HG03039 (cell line): ENCODE results near the gene IPCEF1.
"Not testable (repeated sequence)": the region's sequence is repeated elsewhere in the genome, so short reads cannot be mapped to it uniquely, and the experiment has no call there.

ENCODE experiments used
- ATAC-seq: cut with Tn5 transposase; IDR thresholded peaks from one replicate; pipeline ENCODE4 v1.9.1; 2021; ENCODE audit warnings: mild to moderate bottlenecking, moderate library complexity; ENCODE audit not compliant: unreplicated experiment

IPCEF1 gene

DNA sequence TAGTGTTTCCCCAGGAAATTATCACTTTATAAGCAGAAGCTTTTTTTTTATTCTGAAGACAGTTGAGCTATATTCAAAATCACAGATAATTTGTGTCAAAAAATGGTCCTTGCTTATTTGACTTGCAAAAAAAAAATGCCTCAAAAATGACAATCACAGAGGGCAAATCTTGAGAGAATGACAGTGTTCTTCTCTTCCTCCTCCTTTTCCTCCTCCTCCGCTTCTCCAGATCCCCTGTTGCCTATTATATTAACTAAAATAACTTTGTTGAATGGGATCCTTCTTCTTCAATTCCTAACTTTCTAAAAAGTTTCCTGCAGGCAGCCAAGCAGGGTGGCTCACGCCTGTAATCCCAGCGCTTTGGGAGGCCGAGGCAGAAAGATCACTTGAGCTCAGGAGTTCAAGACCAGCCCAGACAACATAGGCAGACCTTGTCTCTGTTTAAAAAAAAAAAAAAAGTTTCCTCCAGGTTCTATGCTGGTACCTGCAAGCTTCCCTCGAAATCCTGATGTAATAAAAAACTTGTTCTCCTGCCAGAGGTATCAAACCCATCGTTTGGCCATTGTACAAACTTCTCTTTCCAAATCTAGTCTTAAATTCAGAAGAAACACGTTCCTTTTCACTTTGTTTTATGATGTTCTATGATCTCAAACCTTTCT is 128.6 kb downstream of the IPCEF1 start:
- no peak for ATAC-seq

- ATAC-seq, result no peak
Measured at GRCh38 chr6:154226461-154226860, 130.1 kb downstream of the IPCEF1 start.

- ATAC-seq, result no peak
Measured at GRCh38 chr6:154223296-154223695, 133.3 kb downstream of the IPCEF1 start.

DNA sequence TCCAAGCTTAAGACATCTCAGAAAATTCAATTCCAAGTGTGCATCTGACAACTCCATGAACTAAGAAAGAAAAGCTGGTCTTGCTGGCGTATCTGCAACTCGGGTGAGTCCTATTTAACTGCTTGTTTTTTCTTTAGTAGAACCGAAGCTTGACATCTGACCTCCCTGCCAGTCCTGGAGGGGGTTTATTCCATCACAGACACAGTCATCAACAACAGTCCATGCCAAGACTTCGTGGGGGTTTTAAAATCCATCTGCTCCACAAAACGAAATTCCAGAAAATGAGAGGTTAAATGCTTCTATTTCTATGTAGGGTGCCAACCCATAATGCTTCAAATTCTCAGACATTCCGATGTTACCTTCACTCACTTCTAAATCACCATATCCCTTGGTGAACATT is 133.9 kb downstream of the IPCEF1 start:
- ATAC-seq, result no peak

- ATAC-seq, result no peak
Measured at GRCh38 chr6:154219250-154219649, 137.4 kb downstream of the IPCEF1 start.

GRCh38 chr6:154218787-154219186 is 137.8 kb downstream of the IPCEF1 start:
- ATAC-seq, result no peak

- no peak for ATAC-seq
Measured at GRCh38 chr6:154218301-154218700, 138.3 kb downstream of the IPCEF1 start.

GRCh38 chr6:154213782-154214181 is 142.8 kb downstream of the IPCEF1 start:
- ATAC-seq, result no peak

DNA sequence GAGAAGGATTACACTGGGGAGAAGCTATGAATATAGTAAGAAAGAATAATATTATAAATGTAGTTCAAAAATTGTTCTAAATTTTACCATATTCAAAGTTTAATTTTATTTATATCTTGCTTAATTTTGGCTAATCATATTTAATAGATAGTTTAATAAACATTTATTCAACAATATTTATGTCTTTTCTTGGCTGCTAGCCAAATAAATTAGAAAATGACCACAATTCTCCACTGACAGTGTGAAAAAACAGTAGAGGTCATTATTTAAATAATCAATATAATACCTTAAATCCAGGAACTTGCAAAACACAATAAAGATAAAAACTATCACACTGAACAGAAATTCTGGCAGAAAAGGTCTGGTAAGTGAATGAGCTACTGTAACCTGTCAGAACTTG is 145.9 kb downstream of the IPCEF1 start:
- no peak for ATAC-seq

DNA sequence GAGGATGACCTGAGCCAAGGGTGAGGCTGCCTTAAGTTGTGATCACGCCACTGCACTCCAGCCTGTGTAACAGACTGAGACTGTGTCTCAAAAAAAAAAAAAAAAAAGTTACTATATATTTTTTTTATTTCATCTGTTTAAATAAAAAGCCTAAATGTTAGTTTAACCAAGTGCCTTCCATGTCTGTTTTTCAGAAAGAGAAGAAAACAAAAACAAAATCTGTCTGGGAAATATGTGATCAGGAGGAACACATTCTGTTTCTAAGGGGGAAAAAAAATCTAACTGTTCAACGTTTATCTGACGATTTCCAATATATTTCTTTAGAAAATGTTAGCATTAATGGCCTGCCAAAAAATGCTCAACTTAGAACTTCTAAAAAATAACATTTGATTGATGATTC is 147.0 kb downstream of the IPCEF1 start:
- ATAC-seq, result no peak

DNA sequence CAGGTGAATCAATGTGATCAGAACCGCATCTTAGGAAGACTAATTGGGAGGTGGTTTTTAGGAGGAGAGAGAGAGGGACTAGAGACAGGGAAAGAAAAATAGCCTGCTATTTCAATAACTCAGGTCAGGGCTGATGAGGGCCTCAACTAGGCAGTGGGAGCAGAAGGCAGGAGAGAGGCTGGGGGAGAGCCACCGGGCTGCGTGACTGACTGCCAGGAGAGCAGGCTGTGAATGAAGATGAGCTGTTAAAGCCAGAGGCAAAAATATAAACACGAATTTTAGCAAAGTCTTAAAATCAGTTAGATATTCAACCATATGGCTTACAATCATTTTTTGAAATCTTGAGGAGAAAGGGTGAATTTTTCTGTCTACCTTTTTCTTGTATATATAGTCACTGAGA is 149.6 kb downstream of the IPCEF1 start:
- ATAC-seq, result no peak

DNA sequence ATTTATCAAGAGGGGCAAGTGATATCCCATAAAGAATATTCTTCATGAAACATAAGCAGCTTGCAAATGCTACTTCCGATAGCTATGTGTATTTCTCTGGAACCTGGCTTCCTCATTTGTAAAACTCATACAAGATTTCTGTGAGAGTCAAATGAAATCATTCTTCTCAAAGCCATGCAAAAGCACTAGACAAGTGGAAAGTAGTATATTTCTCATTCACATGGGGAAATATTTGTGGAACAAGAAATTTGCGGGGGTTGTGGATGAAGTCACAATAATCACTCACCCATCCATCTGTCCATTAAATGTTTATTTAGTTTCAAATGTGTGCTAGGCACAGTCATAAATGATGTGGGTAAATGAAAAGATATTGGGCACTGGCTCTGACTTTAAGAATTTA is 150.5 kb downstream of the IPCEF1 start:
- ATAC-seq, result no peak

DNA sequence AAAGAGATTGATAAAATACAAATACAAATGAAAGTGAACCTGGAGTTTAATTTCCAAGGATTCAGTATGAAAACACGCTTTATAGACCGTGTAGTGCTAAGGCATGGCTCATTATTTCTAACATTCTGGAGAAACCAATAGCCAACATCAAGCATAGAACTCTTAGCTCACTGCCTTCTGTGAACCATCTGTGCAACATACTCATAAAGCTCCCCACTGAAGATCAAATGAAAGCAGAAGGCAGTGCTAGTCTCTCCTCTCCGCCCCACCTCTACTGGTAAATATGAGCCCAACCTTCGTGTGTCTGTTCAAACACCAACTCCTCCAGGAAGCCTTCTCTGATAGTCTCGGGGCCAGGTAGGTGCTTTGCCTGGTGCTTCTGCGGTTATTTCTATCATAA is 153.6 kb downstream of the IPCEF1 start:
- no peak for ATAC-seq

- ATAC-seq, result no peak
Measured at GRCh38 chr6:154202339-154202738, 154.3 kb downstream of the IPCEF1 start.

DNA sequence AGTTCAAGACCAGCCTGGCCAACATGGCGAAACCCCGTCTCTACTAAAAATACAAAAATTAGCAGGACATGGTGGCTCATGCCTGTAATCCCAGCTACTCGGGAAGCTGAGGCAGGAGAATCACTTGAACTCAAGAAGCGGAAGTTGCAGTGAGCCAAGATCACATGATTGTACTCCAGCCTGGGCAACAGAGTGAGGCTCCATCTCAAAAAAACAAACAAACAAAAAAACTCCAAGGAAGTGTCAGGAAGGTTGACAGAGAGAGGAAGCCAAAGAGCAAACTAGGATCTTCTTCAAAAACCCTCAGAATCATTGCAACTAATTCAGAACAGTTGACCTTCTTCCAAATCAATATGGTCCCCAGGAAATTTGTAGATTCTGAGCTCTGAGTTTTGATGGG is 154.9 kb downstream of the IPCEF1 start:
- ATAC-seq, result not testable (repeated sequence)

- ATAC-seq, result no peak
Measured at GRCh38 chr6:154197196-154197860, 159.3 kb downstream of the IPCEF1 start.

DNA sequence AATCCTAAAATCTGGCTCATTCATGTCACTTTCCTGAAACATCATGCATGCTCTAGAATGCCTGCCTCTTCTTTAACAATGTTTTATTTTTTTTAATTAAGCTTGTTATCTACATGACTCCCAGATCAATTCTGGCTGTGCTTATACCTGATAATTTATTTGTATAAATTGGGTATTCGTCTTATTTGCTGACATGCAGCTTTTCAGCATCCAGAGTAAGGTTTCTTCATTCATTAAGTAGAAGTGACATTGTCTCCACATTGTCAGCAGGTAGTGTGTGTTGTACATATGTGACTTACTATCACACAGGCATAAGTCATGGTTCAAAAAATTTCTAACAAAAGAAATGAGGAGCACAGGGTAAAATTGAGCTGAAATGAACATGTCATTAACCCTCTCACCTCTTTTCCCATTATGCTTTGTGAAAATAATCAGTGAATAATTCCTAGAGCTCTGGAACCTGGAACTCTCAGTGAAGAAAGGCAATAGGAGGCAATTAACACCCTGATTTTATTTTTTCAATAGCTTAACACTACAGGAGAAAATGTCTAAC is 160.2 kb downstream of the IPCEF1 start:
- no peak for ATAC-seq

- no peak for ATAC-seq
Measured at GRCh38 chr6:154187714-154188113, 168.9 kb downstream of the IPCEF1 start.

- ATAC-seq, result no peak
Measured at GRCh38 chr6:154187203-154187602, 169.4 kb downstream of the IPCEF1 start.

GRCh38 chr6:154179434-154179833 is 177.2 kb downstream of the IPCEF1 start:
- ATAC-seq, result no peak

GRCh38 chr6:154172393-154172792 is 184.2 kb downstream of the IPCEF1 start:
- not testable (repeated sequence) for ATAC-seq

DNA sequence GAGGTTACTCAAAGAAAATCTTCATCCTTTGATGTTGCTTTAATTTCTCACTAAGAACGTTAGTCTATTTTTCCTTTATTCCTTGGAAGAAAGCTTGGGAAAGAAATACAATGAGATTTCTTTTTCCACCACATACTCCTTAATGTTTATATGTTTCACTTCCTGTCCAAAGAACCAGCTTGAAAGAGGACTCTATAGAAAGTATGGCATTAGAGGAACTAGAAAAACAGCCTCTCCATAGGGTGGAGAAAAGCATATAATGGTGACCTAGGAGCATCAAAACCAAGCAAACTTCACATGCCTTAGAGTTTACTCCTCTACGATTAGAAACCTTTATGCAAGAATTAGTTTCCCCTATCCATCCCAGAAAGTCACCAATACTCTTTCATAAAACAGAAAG is 186.5 kb downstream of the IPCEF1 start:
- no peak for ATAC-seq
